ENCODE data around the gene CCDC177.

CCDC177 gene

GRCh38 chr14:69574263-69574953 lies at the start of gene CCDC177:
CCDC177 (minus strand) TSS chr14:69574871; CDS start chr14:69573622, 1,249 bp downstream.
- peak; percentile 42 to 75 (median 44) for DNase-seq (ENCODE audit: low read depth in 3 of 3, low spot score in 1 of 3)

GRCh38 chr14:69624136-69624535 lies 49.5 kb upstream of the CCDC177 start:
- DNase-seq (ENCODE audit: low read depth in 3 of 3, low spot score in 1 of 3) = no peak

- DNase-seq (ENCODE audit: low read depth in 3 of 3, low spot score in 1 of 3) = no peak
These were observed 46.3 kb upstream of the CCDC177 start for GRCh38 chr14:69620981-69621380.

- no peak for DNase-seq (ENCODE audit: low read depth in 3 of 3, low spot score in 1 of 3)
These were observed 45.5 kb upstream of the CCDC177 start for GRCh38 chr14:69620211-69620611.

GRCh38 chr14:69619012-69619411 lies 44.3 kb upstream of the CCDC177 start:
- DNase-seq (ENCODE audit: low read depth in 3 of 3, low spot score in 1 of 3) = no peak

GRCh38 chr14:69617796-69618195 lies 43.1 kb upstream of the CCDC177 start:
- DNase-seq (ENCODE audit: low read depth in 3 of 3, low spot score in 1 of 3) = no peak

- no peak for DNase-seq (ENCODE audit: low read depth in 3 of 3, low spot score in 1 of 3)
These were observed 41.7 kb upstream of the CCDC177 start for GRCh38 chr14:69616408-69616773.

GRCh38 chr14:69615496-69616407 lies 41.1 kb upstream of the CCDC177 start:
- no peak for DNase-seq (ENCODE audit: low read depth in 3 of 3, low spot score in 1 of 3)

- DNase-seq (ENCODE audit: low read depth in 3 of 3, low spot score in 1 of 3) = no peak
These were observed 40.4 kb upstream of the CCDC177 start for GRCh38 chr14:69615121-69615495.

GRCh38 chr14:69614592-69614991 lies 39.9 kb upstream of the CCDC177 start:
- no peak for DNase-seq (ENCODE audit: low read depth in 3 of 3, low spot score in 1 of 3)

GRCh38 chr14:69613312-69614073 lies 38.8 kb upstream of the CCDC177 start:
- DNase-seq (ENCODE audit: low read depth in 3 of 3, low spot score in 1 of 3) = no peak

GRCh38 chr14:69612783-69613130 lies 38.1 kb upstream of the CCDC177 start:
- DNase-seq (ENCODE audit: low read depth in 3 of 3, low spot score in 1 of 3) = no peak

GRCh38 chr14:69612014-69612782 lies 37.5 kb upstream of the CCDC177 start:
- DNase-seq (ENCODE audit: low read depth in 3 of 3, low spot score in 1 of 3) = no peak

GRCh38 chr14:69611172-69612013 lies 36.7 kb upstream of the CCDC177 start, which contains the start of gene SUSD6:
SUSD6 (plus strand) TSS chr14:69611596; CDS start chr14:69658593, 46,997 bp downstream.
- DNase-seq (ENCODE audit: low read depth in 3 of 3, low spot score in 1 of 3) = peak; percentile 73 to 85 (median 80)

- no peak for DNase-seq (ENCODE audit: low read depth in 3 of 3, low spot score in 1 of 3)
These were observed 36.2 kb upstream of the CCDC177 start for GRCh38 chr14:69610874-69611171.

- DNase-seq (ENCODE audit: low read depth in 3 of 3, low spot score in 1 of 3) = no peak
These were observed 35.6 kb upstream of the CCDC177 start for GRCh38 chr14:69610020-69610873.

- no peak for DNase-seq (ENCODE audit: low read depth in 3 of 3, low spot score in 1 of 3)
These were observed 31.9 kb upstream of the CCDC177 start for GRCh38 chr14:69606258-69607184.

GRCh38 chr14:69605738-69606137 lies 31.1 kb upstream of the CCDC177 start:
- DNase-seq (ENCODE audit: low read depth in 3 of 3, low spot score in 1 of 3) = no peak

Measured in stimulated activated CD4-positive, alpha-beta T cell treated with anti-CD3 and anti-CD28 coated beads, TNF-alpha, amount 100 ng/mL, for 1 hour (primary cell).